NCI-H1092 (cell line): Measurements from ENCODE around the gene GPC6.

ENCODE experiments used
- DNase-seq: peaks from one replicate; lab custom pipeline; 2025; lab: John Stamatoyannopoulos, UW

Gene GPC6

GRCh38 chr13:93776936-93777335, 550.3 kb downstream of the GPC6 start:
- DNase-seq = no peak

- no peak for DNase-seq
Measured at GRCh38 chr13:93777504-93777903, 550.9 kb downstream of the GPC6 start.

- no peak for DNase-seq
Measured at GRCh38 chr13:93778548-93778947, 551.9 kb downstream of the GPC6 start.

GRCh38 chr13:93784191-93784590, 557.6 kb downstream of the GPC6 start:
- no peak for DNase-seq

GRCh38 chr13:93786846-93787489, 560.4 kb downstream of the GPC6 start:
- no peak for DNase-seq

GRCh38 chr13:93788456-93788855, 561.8 kb downstream of the GPC6 start:
- no peak for DNase-seq

- DNase-seq = no peak
Measured at GRCh38 chr13:93789058-93789457, 562.5 kb downstream of the GPC6 start.

GRCh38 chr13:93794197-93794885, 567.7 kb downstream of the GPC6 start:
- DNase-seq = no peak

- DNase-seq = no peak
Measured at GRCh38 chr13:93797463-93797862, 570.9 kb downstream of the GPC6 start.

GRCh38 chr13:93800342-93800741, 573.7 kb downstream of the GPC6 start:
- DNase-seq = no peak

GRCh38 chr13:93805736-93806135, 579.1 kb downstream of the GPC6 start:
- no peak for DNase-seq

GRCh38 chr13:93806861-93807260, 580.3 kb downstream of the GPC6 start:
- DNase-seq = no peak

- DNase-seq = no peak
Measured at GRCh38 chr13:93810264-93810663, 583.7 kb downstream of the GPC6 start.

GRCh38 chr13:93811071-93811737, 584.6 kb downstream of the GPC6 start:
- DNase-seq = no peak

- no peak for DNase-seq
Measured at GRCh38 chr13:93811738-93812112, 585.1 kb downstream of the GPC6 start.

GRCh38 chr13:93814658-93815057, 588.1 kb downstream of the GPC6 start:
- DNase-seq = no peak

GRCh38 chr13:93818345-93818744, 591.7 kb downstream of the GPC6 start:
- no peak for DNase-seq

- no peak for DNase-seq
Measured at GRCh38 chr13:93819331-93819890, 592.8 kb downstream of the GPC6 start.

- no peak for DNase-seq
Measured at GRCh38 chr13:93824286-93824685, 597.7 kb downstream of the GPC6 start.

GRCh38 chr13:93834051-93834450, 607.4 kb downstream of the GPC6 start:
- DNase-seq = no peak

GRCh38 chr13:93843082-93843481, 616.5 kb downstream of the GPC6 start:
- DNase-seq = no peak

GRCh38 chr13:93847162-93847561, 620.6 kb downstream of the GPC6 start:
- DNase-seq = no peak

GRCh38 chr13:93848247-93848646, 621.6 kb downstream of the GPC6 start:
- no peak for DNase-seq
